Stimulated activated CD8-positive, alpha-beta memory T cell treated with anti-CD3 and anti-CD28 coated beads, Interleukin-4, amount 100 ng/mL, for 48 hours (primary cell): ENCODE results near the gene ZNF525.
"Not testable (repeated sequence)": the region's sequence is repeated elsewhere in the genome, so short reads cannot be mapped to it uniquely, and the experiment has no call there.

Source experiments
- DNase-seq: peaks from one replicate; pipeline ENCODE4 v3.0.0-alpha.2; 2020

The ZNF525 gene

DNA sequence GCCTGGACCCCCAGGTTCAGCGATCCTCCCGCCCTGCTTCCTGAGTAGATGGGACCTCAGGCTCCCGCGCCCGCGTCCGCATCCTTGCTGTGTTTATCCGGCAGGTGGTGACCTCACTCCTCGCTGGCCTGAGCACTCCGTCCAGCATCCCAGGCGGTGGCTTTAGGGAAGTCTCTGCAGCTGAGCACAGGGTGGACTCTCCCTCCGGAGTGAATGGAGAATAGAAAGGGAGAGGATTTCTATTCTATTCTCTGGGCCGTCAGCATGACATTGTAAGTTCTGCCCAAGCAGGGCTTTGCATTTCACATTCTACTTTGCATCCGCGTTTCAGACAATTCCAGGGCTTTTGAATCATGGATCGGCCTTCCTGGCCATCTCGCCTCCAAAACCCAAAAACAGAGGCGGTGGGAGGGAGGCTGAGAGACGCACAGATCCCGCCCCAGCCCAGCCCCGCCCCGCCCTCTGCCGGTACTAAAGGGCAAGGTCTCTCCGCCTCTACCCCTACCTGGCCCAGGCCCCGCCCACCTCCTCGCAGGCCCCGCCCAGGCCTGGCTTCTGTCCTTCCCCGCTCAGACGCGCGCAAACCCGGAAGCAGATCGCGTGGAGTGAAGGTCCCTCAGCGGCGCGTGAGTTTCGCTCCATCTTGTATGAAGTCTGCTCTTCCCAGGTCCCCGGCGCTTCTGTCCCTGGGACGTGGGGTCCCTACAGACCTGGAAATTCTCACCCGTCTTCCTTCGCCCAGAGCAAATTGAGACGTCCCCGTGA, at the start of gene ZNF525:
TSS of gene ZNF525 (plus strand) at position 572 of the 765 bp plus-strand sequence. CDS start 6,577 bp downstream, outside the sequence.
- DNase-seq = peak; percentile 96

- no peak for DNase-seq
Measured at GRCh38 chr19:53328967-53329366, 36.5 kb upstream of the ZNF525 start.

- DNase-seq = no peak
Measured at GRCh38 chr19:53332484-53332883, 33.0 kb upstream of the ZNF525 start.

- peak; percentile 41 for DNase-seq
Measured at GRCh38 chr19:53333066-53333462, 32.4 kb upstream of the ZNF525 start.

DNA sequence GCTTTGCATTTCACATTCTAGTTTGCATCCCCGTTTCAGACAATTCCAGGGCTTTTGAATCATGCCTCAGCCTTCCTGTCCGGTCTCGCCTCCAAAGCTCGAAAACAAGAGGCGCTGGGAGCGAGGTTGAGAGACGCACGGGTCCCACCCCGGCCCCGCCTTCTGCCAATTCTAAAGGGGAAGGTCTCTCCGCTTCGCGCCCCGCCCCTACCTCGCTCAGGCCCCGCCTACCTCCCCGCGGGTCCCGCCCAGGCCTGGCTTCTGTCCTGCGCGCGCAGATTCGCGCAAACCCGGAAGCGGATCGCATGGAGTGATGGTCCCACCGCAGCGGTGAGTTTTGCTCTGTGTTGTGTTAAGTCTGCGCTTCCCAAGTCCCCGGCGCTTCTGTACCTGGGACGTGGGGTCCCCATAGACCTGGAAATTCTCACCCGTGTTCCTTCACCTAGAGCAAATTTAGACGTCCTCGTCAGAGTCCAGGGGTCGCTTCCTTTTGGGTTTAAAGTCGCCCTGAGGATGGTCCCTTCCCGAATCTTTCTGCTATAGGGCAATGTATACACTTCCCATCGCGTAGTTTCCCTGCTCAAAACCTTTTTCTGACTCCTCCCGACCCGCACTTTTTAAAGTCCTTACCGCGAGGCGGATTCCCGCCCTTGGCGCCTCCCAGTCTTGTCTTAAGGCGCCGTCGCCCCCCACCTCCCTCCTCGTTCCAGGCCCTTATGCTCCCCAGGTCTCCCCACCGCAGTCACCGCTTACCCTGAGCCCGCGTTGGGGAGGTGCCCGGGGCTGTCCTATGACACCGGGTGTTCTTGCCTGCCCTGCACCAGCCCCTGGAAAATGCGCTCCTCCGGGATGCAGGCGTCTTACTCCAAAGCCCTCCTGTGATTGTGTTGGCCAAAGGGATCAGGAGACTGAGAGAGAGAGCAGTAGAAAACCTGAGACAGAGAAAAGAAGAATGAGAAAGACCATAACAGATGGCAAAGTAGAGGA, 31.7 kb upstream of the ZNF525 start, which contains the start of gene ZNF845:
TSS of gene ZNF845 (plus strand) at position 287 of the 987 bp plus-strand sequence. CDS start 7,559 bp downstream, outside the sequence.
- DNase-seq = peak; percentile 98

DNA sequence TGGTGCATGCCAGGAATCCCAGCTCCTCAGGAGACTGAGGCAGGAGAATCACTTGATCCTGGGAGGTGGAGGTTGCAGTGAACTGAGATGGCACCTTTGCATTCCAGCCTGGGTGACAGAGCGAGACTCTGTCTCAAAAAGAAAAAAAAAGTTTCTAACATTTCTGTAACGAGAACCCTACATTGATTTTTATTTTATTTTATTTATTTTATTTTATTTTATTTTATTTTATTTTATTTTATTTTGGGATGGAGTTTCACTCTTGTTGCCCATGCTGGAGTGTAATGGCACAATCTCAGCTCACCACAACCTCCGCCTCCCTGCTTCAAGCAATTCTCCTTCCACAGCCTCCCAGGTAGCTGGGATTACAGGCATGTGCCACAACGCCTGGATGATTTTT, 21.1 kb upstream of the ZNF525 start:
- not testable (repeated sequence) for DNase-seq

- no peak for DNase-seq
Measured at GRCh38 chr19:53355739-53356138, 9.8 kb upstream of the ZNF525 start.

- DNase-seq = no peak
Measured at GRCh38 chr19:53357821-53358581, 7.5 kb upstream of the ZNF525 start.

DNA sequence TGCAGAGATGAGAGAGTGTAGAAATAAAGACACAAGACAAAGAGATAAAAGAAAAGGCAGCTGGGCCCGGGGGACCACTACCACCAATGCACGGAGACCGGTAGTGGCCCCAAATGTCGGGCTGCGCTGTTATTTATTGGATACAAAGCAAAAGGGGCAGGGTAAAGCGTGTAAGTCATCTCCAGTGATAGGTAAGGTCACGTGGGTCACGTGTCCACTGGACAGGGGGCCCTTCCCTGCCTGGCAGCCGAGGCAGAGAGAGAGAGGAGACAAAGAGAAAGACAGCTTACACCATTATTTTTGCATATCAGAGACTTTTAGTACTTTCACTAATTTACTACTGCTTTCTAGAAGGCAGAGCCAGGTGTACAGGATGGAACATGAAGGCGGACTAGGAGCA, 5.4 kb upstream of the ZNF525 start:
- not testable (repeated sequence) for DNase-seq

DNA sequence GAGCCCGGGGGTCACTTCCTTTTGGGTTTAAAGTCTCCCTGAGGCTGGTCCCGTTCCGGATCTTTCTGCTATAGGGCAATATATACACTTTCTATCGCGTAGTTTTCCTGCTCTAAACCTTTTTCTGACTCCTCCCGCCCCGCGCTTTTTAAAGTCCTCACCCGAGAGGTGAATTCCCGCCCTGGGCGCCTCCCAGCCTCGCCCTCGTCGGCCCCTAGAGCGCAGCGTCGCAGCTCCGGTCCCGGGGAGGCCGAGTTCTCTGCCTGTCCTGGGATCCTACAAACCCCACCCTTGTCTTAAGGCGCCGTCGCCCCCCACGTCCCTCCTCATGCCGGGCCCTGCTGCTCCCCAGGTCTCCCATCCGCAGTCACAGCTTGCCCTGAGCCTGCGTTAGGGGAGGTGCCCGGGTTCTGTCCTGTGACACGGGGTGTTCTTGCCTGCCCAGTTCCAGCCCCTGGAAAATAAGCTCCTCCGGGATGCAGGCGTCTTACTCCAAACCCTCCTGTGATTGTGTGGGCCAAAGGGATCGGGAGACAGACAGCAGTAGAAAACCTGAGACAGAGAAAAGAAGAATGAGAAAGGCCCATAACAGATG, 491 bp downstream of the ZNF525 start:
- no peak for DNase-seq

DNA sequence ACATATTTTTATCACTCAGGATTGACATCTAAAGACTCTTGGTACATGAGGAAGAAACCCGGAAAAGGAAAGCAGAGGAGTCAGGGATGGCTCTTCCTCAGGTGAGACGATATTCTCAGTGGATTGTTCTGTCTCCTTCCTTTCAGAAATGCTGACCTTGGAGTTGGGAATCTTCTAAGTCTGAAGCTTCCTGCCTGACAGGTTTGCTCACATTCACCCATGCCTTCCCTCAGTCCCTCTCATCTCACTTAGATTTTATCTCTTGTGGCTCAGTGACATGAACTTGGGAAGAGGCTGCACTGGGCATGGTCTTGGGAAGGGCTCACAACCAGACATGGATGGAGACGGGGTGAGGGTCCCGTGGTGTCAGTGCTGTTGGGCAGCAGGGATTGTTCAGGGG, 6.7 kb downstream of the ZNF525 start:
- DNase-seq = no peak

- no peak for DNase-seq
Measured at GRCh38 chr19:53374288-53374687, 8.8 kb downstream of the ZNF525 start.

DNA sequence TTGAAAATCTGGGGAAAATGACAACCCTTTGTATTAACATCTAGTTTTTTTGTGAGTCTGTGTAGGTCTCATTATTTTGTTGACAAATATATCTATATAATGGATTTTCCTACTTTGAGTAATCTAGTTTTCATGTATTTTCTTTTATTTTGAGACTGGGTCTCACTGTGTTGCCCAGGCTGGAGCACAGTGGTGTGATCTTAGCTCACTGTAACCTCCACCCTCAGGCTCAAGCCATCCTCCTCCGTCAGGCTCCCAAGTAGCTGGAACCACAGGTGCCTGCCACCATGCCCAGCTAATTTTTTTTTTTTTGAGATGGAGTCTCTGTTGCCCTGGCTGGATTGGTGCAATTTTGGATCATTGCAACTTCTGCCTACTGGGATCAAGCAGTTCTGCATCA, 9.2 kb downstream of the ZNF525 start:
- no peak for DNase-seq

DNA sequence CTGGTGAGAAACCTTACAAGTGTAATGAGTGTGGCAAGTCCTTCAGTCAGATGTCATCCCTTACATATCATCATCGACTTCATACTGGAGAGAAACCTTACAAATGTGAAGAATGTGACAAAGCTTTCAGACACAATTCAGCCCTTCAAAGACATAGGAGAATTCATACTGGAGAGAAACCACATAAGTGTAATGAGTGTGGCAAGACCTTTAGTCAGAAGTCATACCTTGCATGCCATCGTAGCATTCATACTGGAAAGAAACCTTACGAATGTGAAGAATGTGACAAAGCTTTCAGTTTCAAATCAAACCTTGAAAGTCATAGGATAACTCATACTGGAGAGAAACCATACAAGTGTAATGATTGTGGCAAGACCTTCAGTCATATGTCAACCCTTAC, 15.9 kb downstream of the ZNF525 start:
- DNase-seq = no peak

- DNase-seq = no peak
Measured at GRCh38 chr19:53388168-53388567, 22.7 kb downstream of the ZNF525 start.

- DNase-seq = no peak
Measured at GRCh38 chr19:53388904-53389303, 23.4 kb downstream of the ZNF525 start.

DNA sequence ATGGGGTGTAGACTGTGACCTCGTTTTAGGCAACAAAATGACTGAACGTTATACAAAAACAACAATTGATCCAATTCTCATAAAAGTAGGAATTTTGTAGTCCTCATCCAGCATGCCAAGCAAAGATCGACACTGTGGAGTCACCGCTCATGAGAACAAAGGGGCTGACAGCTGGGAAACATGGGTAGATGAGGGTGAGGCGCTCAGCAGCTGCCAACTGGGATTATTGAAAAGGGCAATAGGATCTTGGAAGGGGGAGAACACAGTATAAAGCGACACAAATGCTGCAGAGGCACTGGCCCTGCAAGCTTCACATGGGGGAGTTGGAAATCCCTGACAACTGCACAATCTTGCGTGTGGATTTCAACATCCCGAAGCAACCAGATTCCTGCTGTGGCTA, 24.1 kb downstream of the ZNF525 start:
- no peak for DNase-seq

DNA sequence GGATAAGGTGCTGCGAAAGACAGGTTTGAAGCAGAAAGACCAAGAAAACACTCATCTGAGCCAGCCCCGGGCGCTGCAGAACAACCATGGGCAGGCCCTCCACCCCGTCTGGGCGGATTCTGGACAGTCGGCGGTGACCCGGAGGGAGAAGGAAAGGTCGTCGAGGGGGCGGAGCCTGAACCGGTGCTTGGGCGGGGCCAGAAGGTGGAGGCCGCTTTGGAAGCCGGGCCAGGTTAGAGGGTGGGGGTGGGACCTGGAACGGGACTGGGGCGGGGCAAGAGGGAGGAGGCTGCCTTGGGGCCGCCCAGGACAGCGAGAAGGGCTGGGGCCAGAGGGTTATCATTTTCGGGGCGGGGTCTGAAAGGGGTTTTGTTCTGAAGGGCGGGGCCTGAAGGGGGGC, 24.5 kb downstream of the ZNF525 start:
- no peak for DNase-seq

DNA sequence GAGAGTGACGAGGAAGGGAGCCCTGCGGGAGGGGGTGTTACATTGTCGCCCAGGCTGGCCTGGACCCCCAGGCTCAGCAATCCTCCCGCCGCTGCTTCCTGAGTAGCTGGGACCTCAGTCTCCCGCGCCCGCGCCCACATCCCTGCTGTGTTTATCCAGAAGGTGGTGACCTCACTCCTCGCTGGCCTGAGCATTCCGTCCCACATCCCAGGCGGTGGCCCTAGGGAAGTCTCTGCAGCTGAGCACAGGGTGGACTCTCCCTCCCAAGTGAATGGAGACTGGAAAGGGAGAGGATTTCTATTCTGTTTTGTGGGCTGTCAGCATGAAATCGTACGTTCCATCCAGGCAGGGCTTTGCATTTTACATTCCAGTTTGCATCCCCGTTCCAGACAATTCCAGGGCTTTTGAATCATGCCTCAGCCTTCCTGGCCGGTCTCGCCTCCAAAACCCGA, 29.0 kb downstream of the ZNF525 start:
- DNase-seq = peak; percentile 24

GRCh38 chr19:53394974-53395839, 29.7 kb downstream of the ZNF525 start, which contains the start of gene ZNF765:
Gene ZNF765 (plus strand): TSS chr19:53395149. CDS start chr19:53398016, 2,867 bp downstream.
- DNase-seq = peak; percentile 99
